GM21737 (cell line): ENCODE data around the gene DLK2.
"Not testable (repeated sequence)": the region's sequence is repeated elsewhere in the genome, so short reads cannot be mapped to it uniquely, and the experiment has no call there.

Experiments used
- ATAC-seq: cut with Tn5 transposase; IDR thresholded peaks from one replicate; pipeline ENCODE4 v1.9.1; 2021; ENCODE audit warnings: mild to moderate bottlenecking, moderate library complexity; ENCODE audit not compliant: unreplicated experiment

DLK2 gene

DNA sequence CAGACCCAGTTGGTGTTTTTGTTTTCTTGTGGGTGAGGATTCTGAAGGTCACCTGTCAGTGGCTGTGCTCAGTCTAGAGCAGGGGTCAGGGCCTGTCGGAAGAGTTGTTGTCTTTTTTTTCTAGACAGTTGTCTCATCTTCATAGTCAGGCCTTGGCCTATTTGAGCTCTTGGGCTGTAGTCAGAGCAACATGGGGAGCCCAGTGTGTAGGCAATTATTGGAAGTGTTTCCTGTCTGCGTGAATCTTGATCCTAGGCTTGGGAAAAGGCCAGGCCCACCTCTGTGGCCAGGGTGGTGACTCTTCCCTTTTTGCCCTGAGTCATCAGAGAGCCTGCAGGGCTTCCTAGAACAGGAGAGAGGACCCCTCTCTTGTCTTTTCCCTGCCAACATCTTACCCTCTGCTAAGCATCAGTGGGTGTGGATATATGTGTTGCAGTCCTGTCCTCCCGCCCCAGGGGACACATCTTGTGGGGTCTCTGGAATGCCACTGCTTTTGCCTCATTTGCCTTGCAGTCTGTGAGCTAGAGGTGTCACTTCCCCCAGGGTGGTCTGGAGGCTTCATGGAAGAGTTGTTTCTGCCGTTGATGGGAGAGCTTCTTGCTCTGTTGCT is 33.4 kb upstream of the DLK2 start:
- no peak for ATAC-seq

DNA sequence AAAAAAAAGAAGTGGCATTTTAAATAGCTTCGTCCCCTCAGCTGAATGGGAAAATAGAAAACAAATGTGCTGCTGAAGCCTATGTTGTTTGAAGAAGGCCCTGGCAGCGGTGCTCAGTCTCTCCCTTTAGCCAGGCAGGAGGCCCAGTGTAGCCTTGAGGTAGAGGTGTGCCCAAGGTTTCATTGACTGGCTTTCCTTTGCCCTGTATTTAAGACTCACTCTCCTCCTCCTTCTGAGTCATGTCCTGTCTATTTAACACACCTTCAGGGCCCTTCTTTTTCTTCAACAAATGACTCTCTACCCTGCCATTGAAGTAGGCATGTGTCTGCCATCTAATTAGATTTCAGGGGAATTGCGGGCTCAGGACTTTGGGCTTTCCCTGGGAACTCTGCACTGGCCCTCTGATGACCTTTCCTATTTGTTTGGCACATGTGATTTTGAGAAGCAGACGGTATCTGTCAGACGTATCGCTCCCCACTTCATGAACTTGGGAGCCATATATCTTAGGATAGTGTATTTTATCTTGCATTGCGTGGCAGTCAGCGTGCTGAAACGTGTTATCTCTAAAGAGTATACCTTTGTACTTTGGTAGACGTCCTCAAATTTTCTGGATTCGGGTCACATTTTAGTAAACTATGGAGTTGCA is 26.4 kb upstream of the DLK2 start:
- ATAC-seq: no peak

GRCh38 chr6:43481075-43481474 is 25.7 kb upstream of the DLK2 start:
- no peak for ATAC-seq

DNA sequence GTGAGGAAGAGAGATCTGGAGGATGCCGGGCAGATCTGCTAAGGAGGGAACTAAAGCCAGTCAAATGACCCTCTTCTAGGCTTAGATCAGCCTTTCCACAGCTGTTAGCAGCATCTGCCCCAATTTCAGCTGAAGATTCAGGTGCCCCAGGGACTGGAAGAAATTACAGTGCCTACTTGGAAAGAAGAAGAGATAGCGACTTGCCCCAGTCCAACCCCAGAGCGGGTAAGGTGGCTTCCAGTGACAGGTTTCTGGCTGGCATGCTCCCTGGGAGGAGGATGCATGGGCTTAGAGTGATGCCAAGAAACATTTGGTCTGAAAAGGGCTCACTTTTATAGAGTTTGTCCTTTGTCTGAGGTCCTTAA is 22.6 kb upstream of the DLK2 start:
- ATAC-seq: no peak

GRCh38 chr6:43477235-43478007 is 22.1 kb upstream of the DLK2 start, which contains the start of gene TJAP1:
TSS of gene TJAP1 (plus strand) at chr6:43477570. CDS start at chr6:43499002, 21,432 bp downstream.
- peak; percentile 94 for ATAC-seq

GRCh38 chr6:43476746-43477145 is 21.4 kb upstream of the DLK2 start:
- ATAC-seq: no peak

- ATAC-seq: no peak
Measured at GRCh38 chr6:43475516-43475915, 20.2 kb upstream of the DLK2 start.

DNA sequence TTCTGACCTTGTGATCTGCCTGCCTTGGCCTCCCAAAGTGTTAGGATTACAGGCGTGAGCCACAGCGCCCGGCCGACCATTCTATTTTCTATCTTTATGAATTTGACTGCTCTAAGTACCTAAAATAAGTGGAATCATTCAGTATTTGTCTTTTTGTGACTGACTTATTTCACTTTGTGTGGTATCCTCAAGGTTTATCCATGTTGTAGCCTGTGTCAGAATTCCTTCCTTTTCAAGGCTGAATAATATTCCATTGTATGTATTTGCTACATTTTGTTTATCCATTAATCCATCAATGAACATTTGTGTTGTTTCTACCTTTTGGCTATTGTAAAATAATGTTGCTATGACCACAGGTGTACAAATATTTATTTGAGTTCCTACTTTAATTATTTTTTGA is 17.2 kb upstream of the DLK2 start:
- no peak for ATAC-seq

DNA sequence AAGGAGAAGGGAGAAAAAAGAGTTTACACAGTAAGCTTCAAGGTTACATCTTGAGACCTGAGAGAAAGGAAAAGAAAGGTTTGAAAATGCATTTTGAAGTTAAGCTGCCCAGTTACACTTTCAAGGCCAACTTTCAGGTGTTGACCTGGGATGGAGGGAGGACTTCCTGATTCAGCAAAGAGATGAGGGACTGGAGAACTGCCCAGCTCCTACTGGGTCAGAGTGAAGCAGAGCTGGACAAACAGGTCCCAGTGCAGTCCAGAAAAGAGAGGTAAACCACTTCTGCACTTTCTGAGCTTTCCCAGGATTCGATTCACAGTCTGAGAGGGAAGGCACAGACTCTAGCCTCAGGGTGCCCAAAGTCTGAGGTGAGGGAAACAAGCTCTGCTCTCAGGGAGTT is 16.1 kb upstream of the DLK2 start:
- ATAC-seq: no peak

- ATAC-seq: no peak
Measured at GRCh38 chr6:43469947-43470346, 14.6 kb upstream of the DLK2 start.

- ATAC-seq: no peak
Measured at GRCh38 chr6:43468748-43469681, 13.7 kb upstream of the DLK2 start.

DNA sequence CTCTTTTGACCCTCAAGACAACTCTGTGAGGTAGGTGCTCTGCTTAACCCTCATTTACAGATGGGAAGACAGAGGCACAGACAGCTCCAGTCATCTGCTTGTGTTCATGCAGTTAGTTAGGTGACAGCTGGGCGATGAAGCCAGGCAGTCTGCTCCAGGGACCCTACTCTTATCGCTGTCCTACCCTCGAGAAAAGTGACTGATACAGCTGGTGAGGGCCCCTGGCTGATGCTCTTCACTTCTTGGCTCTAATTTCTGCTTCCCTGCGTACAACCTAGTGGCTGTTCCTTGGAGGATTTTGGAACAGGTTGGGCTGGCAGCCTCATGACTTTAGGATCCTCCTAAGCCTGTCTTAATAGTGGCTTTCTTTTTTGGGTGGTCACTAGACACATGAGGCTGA is 12.9 kb upstream of the DLK2 start:
- ATAC-seq: no peak

GRCh38 chr6:43467752-43468151 is 12.4 kb upstream of the DLK2 start:
- no peak for ATAC-seq

DNA sequence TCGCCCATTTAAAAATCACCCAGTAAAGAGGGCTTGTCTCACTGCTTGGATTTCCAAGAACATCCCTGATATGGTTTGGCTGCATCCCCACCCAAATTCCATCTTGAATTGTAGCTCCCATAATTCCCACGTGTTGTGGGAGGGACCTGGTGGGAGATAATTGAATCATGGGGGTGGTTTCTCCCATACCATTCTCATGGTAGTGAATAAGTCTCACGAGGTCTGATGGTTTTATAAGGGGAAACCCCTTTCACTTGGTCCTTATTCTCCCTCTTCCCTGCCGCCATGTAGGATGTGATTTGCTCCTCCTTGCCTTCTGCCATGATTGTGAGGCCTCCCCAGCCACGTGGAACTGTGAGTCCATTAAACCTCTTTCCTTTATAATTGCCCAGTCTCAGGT is 11.9 kb upstream of the DLK2 start:
- not testable (repeated sequence) for ATAC-seq

DNA sequence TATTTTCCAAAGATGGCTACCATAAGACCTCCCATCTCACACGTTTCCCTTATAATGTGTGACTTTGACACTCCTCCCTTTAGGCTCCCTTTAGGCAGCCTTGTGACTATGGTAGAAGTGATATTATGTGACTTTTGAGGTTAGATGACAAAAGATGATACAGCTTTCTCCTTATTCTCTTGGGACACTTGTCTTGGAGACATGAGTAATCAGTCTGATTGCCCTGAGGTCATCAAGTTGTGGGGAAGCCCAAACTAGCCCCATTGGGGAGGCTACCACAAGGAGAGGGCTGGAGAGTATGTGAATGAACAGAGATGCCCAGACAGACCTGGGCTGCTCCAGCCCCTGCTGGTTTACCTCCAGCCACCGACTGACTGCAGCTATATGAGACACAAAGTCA is 10.6 kb upstream of the DLK2 start:
- no peak for ATAC-seq

- ATAC-seq: no peak
Measured at GRCh38 chr6:43464337-43464736, 9.0 kb upstream of the DLK2 start.

DNA sequence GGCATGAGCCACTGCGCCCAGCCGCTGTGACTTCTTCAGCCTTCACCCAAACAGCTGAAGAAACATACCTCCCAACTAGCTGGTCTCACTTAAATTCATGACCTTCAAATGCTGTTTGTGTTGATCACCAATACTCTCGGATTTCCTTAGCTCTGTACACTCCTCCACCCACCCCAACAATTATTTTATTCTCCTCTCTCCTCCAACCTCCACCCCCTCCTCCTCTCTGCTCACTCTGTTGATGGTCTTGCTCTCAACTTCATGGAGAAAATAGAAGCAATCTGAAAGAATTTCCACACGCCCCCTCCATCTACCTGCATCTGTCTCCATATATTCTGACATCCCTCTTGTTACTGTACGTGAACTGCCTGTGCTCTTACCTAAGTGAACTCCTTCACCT is 6.6 kb upstream of the DLK2 start:
- no peak for ATAC-seq

GRCh38 chr6:43460032-43460431 is 4.7 kb upstream of the DLK2 start:
- ATAC-seq: no peak

DNA sequence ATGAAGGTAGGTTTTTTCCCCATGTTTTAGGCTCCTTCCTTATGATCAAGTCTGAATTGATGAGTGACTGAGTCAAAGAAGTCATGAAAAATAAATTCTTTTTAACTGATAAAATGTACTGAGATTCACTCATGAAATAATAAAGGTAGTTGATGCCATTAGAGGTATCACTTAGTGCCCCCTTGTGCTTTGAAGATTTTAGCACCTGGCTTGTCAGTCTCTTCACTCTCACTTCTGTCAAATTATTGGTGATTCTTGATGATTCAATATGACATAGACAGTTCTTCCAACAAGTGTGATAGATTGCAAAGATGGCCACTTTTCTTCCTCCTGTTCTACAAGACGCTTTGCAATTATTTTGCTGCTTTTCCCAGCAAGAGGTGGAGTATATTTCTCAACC is 4.2 kb upstream of the DLK2 start:
- no peak for ATAC-seq

DNA sequence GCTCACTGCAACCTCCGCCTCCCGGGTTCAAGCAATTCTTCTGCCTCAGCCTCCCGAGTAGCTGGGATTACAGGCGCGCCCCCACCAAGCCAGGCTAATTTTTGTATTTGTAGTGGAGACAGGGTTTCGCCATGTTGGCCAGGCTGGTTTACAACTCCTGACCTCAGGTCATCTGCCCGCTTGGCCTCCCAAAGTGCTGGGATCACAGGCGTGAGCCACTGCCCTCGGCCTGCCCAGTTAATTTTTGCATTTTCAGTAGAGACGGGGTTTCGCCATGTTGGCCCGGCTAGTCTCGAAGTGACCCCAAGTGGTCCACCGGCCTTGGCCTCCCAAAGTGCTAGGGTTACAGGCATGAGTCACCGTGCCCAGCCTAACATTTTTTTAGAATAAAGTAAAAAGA is 2.8 kb upstream of the DLK2 start:
- not testable (repeated sequence) for ATAC-seq

DNA sequence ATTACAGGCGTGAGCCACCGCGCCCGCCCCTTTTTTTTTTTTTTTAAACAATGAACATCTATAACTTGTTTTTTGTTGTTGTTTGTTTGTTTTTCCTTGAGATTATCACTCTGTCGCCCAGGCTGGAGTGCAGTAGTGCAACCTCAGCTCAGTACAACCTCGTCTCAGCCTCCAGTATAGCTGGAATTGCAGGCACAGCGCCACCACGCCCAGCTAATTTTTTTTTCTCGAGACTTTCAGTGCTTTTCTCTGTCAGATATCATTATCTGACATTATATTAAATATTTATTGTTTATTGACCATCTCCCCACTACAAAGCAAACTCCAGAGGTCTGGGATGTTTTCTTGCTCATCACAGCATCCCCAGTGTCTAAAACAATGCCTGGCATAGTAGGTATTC is 2.3 kb upstream of the DLK2 start:
- ATAC-seq: no peak
